GM06990 (cell line): ENCODE data around the gene NDRG3.

Experiments used
- DNase-seq: peaks from one replicate; pipeline ENCODE4 v3.0.0-alpha.2; 2011; ENCODE audit not compliant: insufficient read length; ENCODE audit errors: extremely low read depth
- H3K27me3 ChIP-seq: replicated peaks from 2 replicates; pipeline ENCODE4 v1.6.0; 2011; ENCODE audit warnings: low read length; ENCODE audit not compliant: control insufficient read depth, insufficient read depth
- H3K36me3 ChIP-seq: 2 replicates; pipeline ENCODE4 v1.5.1; 2011; ENCODE audit warnings: low read length; ENCODE audit not compliant: control insufficient read depth, insufficient read depth
- H3K4me3 ChIP-seq: replicated peaks from 2 replicates; pipeline ENCODE4 v1.5.1; 2011; ENCODE audit warnings: low read depth, mild to moderate bottlenecking, control low read depth, low read length
- CTCF ChIP-seq: IDR thresholded peaks from 2 replicates; pipeline ENCODE4 v1.5.1; 2011; ENCODE audit warnings: low read length, control low read depth, mild to moderate bottlenecking, inconsistent platforms; ENCODE audit not compliant: insufficient read depth, poor library complexity, severe bottlenecking

Gene NDRG3

GRCh38 chr20:36760647-36761046, 14.8 kb upstream of the NDRG3 start:
- no peak overlapping the region for H3K4me3 ChIP-seq
- no peaks in the 10 kb centered on the region for H3K36me3 ChIP-seq
- no peaks in the 10 kb centered on the region for H3K27me3 ChIP-seq
- no peak for DNase-seq
- no peak for TF ChIP-seq CTCF

- no peak for TF ChIP-seq CTCF
- peaks cover 4% of the 10 kb centered on the region for H3K36me3 ChIP-seq
- DNase-seq, result no peak
- H3K4me3 ChIP-seq, result no peak overlapping the region
- no peaks in the 10 kb centered on the region for H3K27me3 ChIP-seq
These were observed 12.4 kb upstream of the NDRG3 start for GRCh38 chr20:36758276-36758675.

GRCh38 chr20:36756496-36756895, 10.6 kb upstream of the NDRG3 start:
- no peak for DNase-seq
- no peak for TF ChIP-seq CTCF
- Histone ChIP-seq H3K27me3 (no peaks in the 10 kb centered on the region), H3K4me3 (no peak overlapping the region), H3K36me3 (peaks cover 4% of the 10 kb centered on the region)

- DNase-seq, result no peak
- no peaks in the 10 kb centered on the region for H3K27me3 ChIP-seq
- no peak overlapping the region for H3K4me3 ChIP-seq
- H3K36me3 ChIP-seq, result peaks cover 5% of the 10 kb centered on the region
- peak; percentile 70 for TF ChIP-seq CTCF
These were observed 8.8 kb upstream of the NDRG3 start for GRCh38 chr20:36754656-36755222.

- peaks cover 5% of the 10 kb centered on the region for H3K36me3 ChIP-seq
- no peak for TF ChIP-seq CTCF
- H3K27me3 ChIP-seq, result no peaks in the 10 kb centered on the region
- no peak for DNase-seq
- H3K4me3 ChIP-seq, result no peak overlapping the region
These were observed 6.7 kb upstream of the NDRG3 start for GRCh38 chr20:36752582-36752981.
